GM12865 (cell line): ENCODE data around the gene SLC6A19.

ENCODE experiments used
- DNase-seq: peaks from one replicate; pipeline ENCODE4 v3.0.0; 2010; ENCODE audit warnings: low read depth
- H3K4me3 ChIP-seq: 2 replicates; pipeline ENCODE4 v1.5.1; 2011; ENCODE audit warnings: mild to moderate bottlenecking, low read depth, low read length, control low read depth
- TF ChIP-seq, protein P1 (sequence below): IDR thresholded peaks from 2 replicates; pipeline ENCODE4 v1.5.1; 2011; ENCODE audit warnings: low read length, control low read depth, low read depth, inconsistent platforms; ENCODE audit not compliant: insufficient read depth; ENCODE audit errors: missing control alignments

Gene SLC6A19

DNA sequence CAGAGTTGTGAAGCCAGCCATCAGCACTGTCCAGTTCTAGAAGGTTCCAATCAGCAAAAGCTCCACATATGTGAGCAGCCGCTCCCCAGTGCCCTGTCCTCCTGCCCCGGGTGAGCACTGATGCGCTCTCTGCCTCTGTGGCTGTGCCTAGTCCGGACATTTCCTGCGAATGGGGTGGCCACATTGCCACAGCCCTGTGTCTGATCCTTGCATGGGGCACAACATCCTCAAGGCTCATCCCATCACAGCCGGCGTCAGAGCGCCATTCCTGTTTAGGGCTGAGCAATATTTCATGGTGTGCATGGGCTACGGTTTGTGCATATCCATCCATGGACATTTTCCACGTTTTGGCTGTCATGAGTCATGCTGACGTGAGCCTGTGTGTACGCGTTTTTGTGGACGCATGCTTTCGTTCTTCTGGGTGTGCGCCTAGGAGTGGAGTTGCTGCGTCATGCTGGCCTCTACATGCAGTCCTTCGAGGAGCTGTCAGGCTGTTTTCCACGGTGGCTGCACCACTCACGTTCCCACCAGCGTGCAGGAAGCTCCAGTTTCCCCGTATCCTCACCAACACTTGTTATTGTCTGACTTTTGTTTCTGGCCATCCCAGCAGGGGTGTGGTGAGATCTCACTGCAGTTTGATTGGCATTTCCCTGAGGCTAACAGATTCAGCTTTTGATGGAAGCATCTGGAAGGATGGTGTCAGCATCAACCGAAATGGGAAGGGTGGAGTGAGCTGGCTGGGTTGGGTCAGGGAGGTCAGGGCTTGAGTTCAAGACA is 14.1 kb downstream of the SLC6A19 start:
- no peak for DNase-seq
- H3K4me3 ChIP-seq: no peak overlapping the region
- TF ChIP-seq, protein P1, sequence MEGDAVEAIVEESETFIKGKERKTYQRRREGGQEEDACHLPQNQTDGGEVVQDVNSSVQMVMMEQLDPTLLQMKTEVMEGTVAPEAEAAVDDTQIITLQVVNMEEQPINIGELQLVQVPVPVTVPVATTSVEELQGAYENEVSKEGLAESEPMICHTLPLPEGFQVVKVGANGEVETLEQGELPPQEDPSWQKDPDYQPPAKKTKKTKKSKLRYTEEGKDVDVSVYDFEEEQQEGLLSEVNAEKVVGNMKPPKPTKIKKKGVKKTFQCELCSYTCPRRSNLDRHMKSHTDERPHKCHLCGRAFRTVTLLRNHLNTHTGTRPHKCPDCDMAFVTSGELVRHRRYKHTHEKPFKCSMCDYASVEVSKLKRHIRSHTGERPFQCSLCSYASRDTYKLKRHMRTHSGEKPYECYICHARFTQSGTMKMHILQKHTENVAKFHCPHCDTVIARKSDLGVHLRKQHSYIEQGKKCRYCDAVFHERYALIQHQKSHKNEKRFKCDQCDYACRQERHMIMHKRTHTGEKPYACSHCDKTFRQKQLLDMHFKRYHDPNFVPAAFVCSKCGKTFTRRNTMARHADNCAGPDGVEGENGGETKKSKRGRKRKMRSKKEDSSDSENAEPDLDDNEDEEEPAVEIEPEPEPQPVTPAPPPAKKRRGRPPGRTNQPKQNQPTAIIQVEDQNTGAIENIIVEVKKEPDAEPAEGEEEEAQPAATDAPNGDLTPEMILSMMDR: no peak

DNA sequence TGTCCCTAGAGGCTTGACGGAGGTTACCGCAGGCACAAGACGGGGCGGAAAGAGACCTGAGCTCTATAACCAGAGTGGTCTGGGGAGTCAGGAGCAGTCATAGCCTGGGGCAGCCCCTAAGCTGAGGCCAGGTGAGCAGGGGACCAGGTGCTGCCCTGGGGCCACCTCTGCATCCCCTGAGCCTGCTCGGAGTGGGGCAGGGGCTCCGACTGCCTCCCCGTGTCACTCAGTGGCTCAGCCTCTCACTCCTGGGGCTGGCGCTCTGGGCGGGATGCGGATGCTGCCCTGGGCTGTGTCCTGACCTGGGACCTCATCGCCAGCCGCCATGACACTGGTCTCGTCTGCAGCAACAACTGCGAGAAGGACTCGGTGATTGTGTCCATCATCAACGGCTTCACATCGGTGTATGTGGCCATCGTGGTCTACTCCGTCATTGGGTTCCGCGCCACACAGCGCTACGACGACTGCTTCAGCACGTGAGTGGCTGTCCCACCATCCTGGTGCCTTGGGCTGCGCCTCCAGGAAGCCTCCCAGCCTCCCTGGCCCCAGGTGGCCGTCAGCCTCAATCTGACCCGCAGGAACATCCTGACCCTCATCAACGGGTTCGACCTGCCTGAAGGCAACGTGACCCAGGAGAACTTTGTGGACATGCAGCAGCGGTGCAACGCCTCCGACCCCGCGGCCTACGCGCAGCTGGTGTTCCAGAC is 15.0 kb downstream of the SLC6A19 start:
- TF ChIP-seq, protein P1: no peak
- H3K4me3 ChIP-seq: no peak overlapping the region
- no peak for DNase-seq

DNA sequence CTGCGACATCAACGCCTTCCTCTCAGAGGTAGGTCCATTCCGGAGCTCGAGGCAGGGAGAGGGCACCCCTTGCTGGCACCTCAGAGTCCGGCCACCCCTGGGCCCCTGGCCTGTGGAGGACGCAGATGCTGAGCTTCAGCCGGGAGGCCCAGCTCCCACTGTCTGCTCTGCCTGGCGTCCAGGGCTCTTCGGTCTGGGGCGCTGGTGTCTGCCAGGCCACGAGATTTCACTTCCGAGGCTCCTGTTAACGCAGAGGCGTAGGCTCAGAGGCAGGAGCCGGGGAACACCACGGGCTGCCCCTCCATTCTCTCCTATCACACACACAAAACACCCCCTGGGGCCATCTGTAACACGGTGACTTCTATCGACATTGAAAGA is 15.5 kb downstream of the SLC6A19 start:
- DNase-seq: no peak
- H3K4me3 ChIP-seq: no peak overlapping the region
- TF ChIP-seq, protein P1: no peak

- H3K4me3 ChIP-seq: no peak overlapping the region
- TF ChIP-seq, protein P1: no peak
- DNase-seq: no peak
Observed at GRCh38 chr5:1217596-1218206, 16.3 kb downstream of the SLC6A19 start.

DNA sequence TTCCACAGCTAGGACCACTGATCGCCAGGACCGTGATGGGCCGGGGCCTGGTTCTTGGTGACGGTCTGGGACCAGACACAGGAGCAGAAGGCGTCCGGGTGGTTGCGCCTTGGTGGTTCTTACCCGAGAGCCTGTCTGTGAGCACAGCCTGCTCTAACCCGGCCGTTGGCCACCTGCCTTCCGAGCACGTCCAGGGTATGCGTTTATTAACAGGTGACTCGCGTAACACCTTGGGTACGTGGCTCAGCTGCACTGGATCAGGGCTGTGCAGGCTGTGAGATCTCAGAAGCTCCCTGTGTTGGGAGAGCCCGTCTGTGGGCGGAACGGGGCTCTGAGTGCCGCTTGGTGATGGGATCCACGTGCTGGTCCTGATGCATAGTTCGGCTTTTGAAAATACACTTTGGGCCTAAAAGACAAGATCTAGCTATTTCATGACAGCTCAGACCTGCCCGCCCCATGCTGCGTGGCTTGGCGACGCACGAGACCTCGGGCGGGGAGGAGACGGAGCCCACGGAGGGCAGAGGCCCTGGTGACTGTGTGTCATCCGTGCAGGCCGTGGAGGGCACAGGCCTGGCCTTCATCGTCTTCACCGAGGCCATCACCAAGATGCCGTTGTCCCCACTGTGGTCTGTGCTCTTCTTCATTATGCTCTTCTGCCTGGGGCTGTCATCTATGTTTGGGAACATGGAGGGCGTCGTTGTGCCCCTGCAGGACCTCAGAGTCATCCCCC is 17.1 kb downstream of the SLC6A19 start:
- no peak for DNase-seq
- TF ChIP-seq, protein P1: no peak
- no peak overlapping the region for H3K4me3 ChIP-seq

DNA sequence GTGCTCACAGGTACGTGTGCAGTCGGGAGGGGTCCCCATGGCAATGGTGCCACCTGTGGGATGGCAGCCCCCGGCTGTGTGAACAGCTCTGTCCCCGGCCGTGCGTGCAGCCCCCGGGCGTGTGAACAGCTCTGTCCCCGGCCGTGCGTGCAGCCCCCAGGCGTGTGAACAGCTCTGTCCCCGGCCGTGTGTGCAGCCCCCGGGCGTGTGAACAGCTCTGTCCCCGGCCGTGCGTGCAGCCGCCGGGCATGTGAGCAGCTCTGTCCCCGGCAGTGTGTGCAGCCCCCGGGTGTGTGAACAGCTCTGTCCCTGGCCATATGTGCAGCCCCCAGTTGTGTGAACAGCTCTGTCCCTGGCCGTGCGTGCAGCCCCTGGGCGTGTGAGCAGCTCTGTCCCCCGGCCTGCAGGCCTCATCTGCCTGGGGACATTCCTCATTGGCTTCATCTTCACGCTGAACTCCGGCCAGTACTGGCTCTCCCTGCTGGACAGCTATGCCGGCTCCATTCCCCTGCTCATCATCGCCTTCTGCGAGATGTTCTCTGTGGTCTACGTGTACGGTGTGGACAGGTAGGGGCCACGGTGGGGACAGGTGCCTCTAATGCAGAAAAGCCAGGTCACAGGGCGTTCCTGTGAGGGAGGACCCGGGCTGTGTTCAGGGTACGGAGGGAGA is 17.8 kb downstream of the SLC6A19 start:
- DNase-seq: no peak
- H3K4me3 ChIP-seq: no peak overlapping the region

More for the DNA sequence above, 17.8 kb downstream of the SLC6A19 start:
- TF ChIP-seq, protein P1: no peak
